HG03097 (cell line): Measurements from ENCODE around the gene CXCL13.
"Not testable (repeated sequence)": the region's sequence is repeated elsewhere in the genome, so short reads cannot be mapped to it uniquely, and the experiment has no call there.

Experiments used
- ATAC-seq: cut with Tn5 transposase; IDR thresholded peaks from one replicate; pipeline ENCODE4 v1.9.1; 2021; ENCODE audit not compliant: unreplicated experiment, low FRiP score

CXCL13 gene

DNA sequence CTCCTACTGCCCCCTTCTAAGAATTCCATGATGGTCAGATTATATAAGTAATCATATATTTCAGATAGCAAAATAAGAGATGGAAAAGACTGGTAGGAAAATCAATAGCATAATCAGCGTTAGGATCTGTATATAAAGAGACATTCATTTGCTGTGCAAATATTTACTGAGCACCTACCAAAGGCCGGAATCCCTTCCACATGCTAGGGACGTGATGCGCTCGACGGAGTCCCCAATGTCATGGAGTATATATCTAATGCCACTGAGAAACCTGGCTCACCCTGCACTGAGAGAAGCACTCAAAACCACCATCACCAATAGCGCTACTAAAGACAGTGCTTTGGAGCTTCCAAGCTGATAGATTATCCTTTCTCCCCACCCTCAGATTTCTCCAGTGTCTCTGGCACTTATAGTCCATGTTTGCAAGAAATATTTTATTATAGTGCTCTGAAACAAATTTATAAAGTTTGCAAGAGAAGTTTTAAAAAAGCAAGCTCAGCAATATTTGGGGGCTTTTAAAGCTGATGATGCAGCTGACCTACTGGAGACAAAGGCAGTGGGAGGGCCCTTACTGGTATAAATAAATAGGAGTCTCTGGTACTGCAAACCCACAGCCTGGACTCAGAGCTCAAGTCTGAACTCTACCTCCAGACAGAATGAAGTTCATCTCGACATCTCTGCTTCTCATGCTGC, at the start of gene CXCL13:
TSS of gene CXCL13 (plus strand) at position 611 of the 693 bp plus-strand sequence. CDS start at position 657, 46 bp downstream.
- ATAC-seq, result no peak

- ATAC-seq, result no peak
Measured at GRCh38 chr4:77560170-77560569, 45.5 kb upstream of the CXCL13 start.

DNA sequence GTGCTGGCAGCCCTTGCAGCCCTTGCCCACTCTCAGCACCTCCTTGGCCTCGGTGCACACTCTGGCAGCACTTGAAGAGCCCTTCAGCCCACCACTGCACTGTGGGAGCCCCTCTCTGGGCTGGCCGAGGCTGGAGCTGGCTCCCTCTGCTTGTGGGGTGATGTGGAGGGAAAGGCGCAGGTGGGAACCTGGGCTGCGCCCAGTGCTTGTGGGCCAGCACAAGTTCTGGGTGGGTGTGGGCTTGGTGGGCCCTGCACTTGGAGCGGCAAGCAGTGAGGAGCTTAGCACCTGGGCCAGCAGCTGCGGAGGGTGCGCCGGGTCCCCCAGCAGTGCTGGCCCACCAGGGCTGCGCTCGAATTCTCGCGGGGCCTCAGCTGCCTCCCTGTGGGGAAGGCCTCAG, 43.9 kb upstream of the CXCL13 start:
- ATAC-seq, result not testable (repeated sequence)

GRCh38 chr4:77564231-77564630, 41.4 kb upstream of the CXCL13 start:
- ATAC-seq, result no peak

DNA sequence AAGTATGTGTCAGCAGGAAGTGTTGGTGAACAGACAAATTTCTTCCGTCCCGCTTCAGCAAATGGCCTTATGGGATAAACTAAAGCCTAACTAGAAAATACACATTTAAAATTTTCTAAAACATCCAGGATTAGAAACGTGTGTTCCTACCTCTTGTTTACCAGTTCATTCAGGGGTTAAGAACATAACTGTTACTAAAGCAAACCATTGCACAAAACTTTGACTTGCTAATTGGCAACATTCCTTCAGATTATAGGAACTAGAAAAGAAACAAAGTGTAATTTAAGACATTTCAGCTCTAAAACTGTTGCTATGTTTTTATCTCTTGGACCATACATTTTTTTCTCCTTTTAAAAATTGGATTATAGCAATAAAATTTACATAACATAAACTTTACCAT, 39.5 kb upstream of the CXCL13 start:
- no peak for ATAC-seq

- ATAC-seq, result no peak
Measured at GRCh38 chr4:77567549-77567948, 38.1 kb upstream of the CXCL13 start.

GRCh38 chr4:77570508-77571214, 35.0 kb upstream of the CXCL13 start:
- not testable (repeated sequence) for ATAC-seq

DNA sequence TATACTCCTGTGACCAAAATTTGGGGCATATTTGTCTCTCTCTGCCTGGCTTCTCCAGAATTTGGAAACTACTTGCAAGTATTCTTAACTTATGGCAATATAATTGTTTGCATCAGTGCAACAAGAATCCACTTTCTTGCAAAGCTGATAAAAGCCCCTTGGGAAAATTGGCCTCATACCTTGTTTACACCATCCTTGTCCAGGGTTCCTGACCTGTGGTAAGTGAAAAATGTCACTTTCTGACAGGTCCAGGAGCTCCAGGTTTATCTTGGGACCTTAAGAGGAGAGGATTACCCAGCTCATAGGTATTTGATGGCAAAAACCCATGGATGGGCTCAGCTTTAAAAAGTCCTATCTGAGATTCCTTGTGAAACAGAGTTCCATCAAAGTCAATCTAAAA, 29.3 kb upstream of the CXCL13 start:
- no peak for ATAC-seq

- no peak for ATAC-seq
Measured at GRCh38 chr4:77578145-77578544, 27.5 kb upstream of the CXCL13 start.

- ATAC-seq, result no peak
Measured at GRCh38 chr4:77579406-77580076, 26.1 kb upstream of the CXCL13 start.

- ATAC-seq, result no peak
Measured at GRCh38 chr4:77581724-77582123, 23.9 kb upstream of the CXCL13 start.

DNA sequence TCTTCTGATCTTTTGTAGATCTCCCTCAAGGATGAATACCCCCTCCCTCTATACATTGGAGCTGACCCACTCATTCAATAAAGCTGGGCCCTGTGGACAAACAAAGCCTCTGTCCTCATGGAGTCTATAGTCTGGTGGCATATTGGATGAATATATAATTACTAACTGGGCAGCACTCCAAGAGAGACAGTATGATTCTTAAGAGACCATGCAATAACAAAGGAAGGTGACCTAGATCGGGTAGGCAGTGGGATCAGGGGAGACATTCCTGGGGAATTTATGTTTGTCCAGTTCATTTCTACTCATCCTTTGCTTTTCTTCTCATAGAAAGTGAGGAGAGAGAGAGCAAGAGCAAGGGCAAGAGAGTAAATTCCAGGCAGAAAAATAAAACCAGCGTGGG, 23.5 kb upstream of the CXCL13 start:
- ATAC-seq, result no peak

DNA sequence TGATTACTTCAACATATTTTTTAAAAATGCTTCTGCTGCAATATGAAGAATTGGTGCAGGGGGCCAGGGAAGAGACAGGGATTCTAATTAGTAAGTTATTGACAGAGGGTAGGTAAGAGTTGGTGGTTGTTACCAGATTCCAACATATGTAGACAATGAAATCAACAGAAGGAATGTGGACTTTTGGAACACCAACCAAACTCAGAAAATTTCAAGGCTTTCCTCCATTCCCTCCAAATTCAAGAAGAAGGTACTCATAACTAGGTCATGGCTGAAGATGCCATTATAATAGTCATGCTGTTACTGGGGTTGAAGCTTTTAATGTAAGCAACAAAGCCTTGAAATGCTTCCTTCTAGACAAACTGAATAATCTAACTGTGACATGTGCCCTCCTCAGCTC, 22.9 kb upstream of the CXCL13 start:
- ATAC-seq, result no peak

DNA sequence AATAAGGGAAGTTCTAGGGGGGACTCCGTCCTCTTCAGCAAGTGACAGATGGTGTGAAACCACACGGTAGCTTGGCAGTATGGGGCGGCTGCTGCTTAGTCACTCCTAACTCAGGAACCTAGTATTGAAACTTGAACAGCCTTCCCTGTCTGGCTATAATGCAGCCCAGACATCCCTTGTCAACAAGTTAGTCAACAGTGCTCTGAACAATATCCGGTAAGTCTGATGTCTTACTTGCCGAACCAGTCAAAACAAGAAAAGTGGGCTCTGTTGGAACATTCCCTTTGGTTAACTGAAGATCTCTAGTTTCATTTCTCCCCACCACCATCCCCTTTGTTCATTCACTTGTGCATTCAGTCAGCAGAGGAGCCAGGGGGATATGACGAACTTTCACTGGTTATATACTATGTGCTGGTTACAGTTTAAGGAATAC, 18.7 kb upstream of the CXCL13 start:
- ATAC-seq, result peak; percentile 98

GRCh38 chr4:77590482-77590881, 15.1 kb upstream of the CXCL13 start:
- ATAC-seq, result no peak

GRCh38 chr4:77591532-77591931, 14.1 kb upstream of the CXCL13 start:
- ATAC-seq, result no peak

DNA sequence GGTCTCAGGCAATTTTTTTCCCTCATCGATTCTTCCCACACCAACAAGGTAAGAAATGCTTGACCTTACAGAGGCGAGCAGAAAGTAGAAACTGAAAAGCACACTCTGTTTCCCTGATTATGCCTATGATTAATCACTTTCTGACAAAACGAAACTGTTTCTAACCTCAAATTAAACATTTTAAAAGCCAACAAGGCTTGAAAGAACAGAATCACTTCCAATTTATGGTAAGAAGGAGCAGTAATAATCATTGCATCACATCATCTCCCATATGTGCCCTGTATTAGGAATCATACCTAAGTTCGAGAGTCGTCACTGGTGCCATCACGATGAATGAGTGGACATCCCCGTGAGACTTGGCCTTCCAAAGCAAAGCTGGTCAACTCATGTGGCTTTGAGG, 12.5 kb upstream of the CXCL13 start:
- no peak for ATAC-seq

DNA sequence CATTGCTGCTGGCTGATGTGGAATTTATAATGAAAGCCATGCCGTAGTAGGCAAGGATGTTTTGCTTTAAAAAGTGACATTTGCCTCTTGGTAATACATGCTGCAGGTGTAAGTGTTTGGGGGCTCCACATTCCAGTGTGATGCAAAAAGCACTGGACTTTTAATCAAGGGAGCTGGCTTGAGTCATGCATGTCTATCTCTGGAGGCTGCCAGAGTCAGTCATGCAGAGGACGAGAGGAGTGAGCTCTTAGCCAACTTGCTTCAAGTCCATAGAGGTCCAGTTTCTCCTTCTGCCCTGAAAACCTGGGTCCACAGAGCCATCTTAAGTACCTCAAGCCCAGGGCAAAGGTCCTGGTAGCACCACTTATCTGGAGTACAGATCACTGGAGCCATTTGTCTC, 11.6 kb upstream of the CXCL13 start:
- ATAC-seq, result no peak

- no peak for ATAC-seq
Measured at GRCh38 chr4:77595364-77595973, 10.2 kb upstream of the CXCL13 start.

DNA sequence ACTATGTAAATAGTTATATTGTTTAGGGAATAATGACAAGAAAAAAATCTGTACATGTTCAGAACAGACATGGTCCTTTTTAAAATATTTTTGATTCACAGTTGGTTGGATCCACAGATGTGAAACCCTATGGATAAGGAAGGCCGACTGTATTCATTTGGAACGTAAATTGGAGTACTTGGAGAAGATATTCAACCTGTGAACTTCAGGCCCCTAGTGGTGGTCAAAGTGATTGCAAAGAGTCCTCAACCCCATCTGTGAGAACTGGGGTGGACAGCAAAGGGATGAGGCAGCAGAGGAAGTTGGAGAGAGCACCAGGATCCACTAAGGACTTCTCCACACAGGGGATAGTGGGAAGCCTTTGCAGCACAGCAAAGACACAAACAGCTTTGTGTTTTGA, 6.2 kb upstream of the CXCL13 start:
- no peak for ATAC-seq
